HAP-1 (cell line): ENCODE measurements around the gene IRAK1BP1.
"Not testable (repeated sequence)": the region's sequence is repeated elsewhere in the genome, so short reads cannot be mapped to it uniquely, and the experiment has no call there.

Experiments used
- DNase-seq, 2 experiments: peaks; one replicate each; pipeline ENCODE4 v3.0.0-alpha.2; 2016 to 2020; ENCODE audit warnings: low spot score in 2 of 2
- H3K27me3 ChIP-seq: fragments of 250-450 bp; sonication (Bioruptor Pico); 2 replicates; pipeline ENCODE4 v1.5.1; 2020; ENCODE audit warnings: low read depth, mild to moderate bottlenecking, moderate library complexity
- H3K36me3 ChIP-seq: fragments of 250-450 bp; sonication (Bioruptor Pico); replicated peaks from 2 replicates; pipeline ENCODE4 v1.5.1; 2020; ENCODE audit warnings: mild to moderate bottlenecking
- H3K4me1 ChIP-seq: fragments of 250-450 bp; sonication (Bioruptor Pico); 2 replicates; pipeline ENCODE4 v1.5.1; 2020; ENCODE audit warnings: mild to moderate bottlenecking
- H3K4me3 ChIP-seq: fragments of 250-450 bp; sonication (Bioruptor Pico); 2 replicates; pipeline ENCODE4 v1.5.1; 2020; ENCODE audit warnings: mild to moderate bottlenecking, moderate library complexity
- H3K9me3 ChIP-seq: fragments of 250-450 bp; sonication (Bioruptor Pico); 2 replicates; pipeline ENCODE4 v1.5.1; 2020; ENCODE audit warnings: mild to moderate bottlenecking, moderate library complexity
- in situ Hi-C: fragments of 300-500 bp; cut with MboI; formaldehyde crosslinking; loops from 3 replicates; pipeline ENCODE4 v1.14.3; 2020; ENCODE audit warnings: low sequenced_read_pairs, inconsistent platforms, mixed read lengths

The IRAK1BP1 gene

DNA sequence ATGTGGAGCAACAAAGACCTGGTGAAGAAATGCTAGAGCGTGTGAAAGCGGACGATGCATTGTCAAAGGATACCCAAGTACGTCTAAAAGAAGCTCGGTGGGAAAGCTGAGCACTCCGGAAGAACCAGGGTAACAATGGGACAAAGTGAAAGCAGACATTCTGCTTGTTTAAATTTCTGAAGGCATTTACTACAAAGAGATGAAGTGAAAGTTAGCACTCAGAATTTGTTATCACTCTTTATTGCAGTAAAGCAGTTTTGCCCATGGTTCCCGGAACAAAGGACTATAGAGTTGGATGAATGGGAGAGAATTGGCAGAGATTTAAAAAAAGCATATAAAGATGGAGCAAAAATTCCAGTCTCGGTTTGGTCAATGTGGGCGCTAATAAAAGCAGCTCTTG, 12.8 kb upstream of the IRAK1BP1 start:
- Histone ChIP-seq H3K27me3 (no peaks in the 10 kb centered on the region), H3K4me3 (0 out of 2 replicates have a peak overlapping the region, but pooled peaks have one; percentile 4), H3K36me3 (no peaks in the 10 kb centered on the region), H3K9me3 (no peaks in the 10 kb centered on the region), H3K4me1 (peaks cover 64% of the 10 kb centered on the region)
- in situ Hi-C loops: no loop called here
- DNase-seq: peak; percentile 66 to 91

DNA sequence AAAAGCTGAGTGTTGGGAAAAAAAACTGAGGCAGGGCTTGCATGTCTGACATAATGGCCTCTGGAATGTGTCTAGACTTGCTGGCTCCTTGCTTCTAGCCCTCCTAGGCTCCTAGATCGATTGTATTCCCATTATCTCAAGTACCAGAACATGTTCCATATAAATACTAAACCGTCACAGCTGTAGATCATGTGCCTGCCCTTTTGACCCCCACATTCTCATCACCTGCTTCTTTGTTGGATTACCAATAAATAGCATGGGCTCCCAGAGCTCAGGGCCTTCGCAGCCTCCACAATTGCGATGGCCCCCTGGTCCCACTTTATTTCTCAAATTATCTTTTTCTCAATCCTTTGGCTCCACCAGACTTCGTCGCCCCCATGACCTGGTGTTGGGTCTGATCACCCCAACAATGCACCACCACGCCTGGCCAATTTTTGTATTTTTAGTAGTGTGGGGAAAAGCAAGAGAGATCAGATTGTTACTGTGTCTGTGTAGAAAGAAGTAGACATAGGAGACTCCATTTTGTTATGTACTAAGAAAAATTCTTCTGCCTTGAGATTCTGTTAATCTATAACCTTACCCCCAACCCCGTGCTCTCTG, 8.9 kb upstream of the IRAK1BP1 start:
- H3K27me3 ChIP-seq, in situ Hi-C loops, H3K4me3 ChIP-seq, H3K36me3 ChIP-seq, H3K9me3 ChIP-seq: not testable (repeated sequence)
- DNase-seq: peak; percentile 53 to 75
- peaks cover 75% of the 10 kb centered on the region for H3K4me1 ChIP-seq

DNA sequence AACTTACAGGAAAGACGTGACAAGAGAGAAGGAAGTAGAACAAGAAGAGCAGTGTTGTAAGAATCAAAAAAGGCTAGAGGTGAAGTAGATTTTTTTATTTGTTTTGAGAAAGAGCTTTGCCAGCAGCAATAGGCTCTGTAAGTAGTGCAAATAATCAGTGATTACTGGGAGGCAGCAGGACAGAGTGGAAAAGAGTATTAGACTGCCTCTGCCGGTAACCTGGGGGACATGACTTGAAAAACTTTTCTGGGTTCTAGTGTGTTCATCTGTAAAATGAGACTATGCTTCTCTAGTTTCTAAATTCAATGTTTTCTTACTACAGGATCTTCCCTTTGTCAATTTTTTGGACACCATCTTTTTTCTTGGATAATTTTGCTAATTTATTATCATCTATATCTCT, 5.8 kb upstream of the IRAK1BP1 start:
- Histone ChIP-seq H3K36me3 (no peaks in the 10 kb centered on the region), H3K27me3 (no peaks in the 10 kb centered on the region), H3K4me1 (peaks cover 68% of the 10 kb centered on the region), H3K9me3 (no peaks in the 10 kb centered on the region), H3K4me3 (no peak overlapping the region)
- in situ Hi-C loops: no loop called here
- peak; percentile 56 to 70 for DNase-seq

DNA sequence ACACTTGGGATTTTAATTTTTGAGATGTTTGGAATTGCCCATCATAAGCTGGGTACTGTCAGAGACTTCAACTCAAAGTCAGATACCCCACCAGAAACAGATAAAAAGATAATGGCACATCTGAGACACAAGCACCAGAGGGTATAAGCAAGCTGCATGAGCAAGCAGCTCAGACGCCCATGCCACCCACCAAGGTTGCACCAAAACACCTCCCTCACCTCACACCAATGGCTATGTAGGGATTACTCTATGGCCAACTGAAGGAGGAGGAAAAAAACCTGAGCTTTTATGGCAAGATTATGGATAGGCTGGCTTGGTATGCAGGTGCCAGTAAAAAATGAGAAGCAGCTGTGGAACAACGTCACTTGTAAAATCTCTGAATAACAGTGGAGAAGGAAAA, 3.8 kb upstream of the IRAK1BP1 start:
- peaks cover 51% of the 10 kb centered on the region for H3K4me1 ChIP-seq
- in situ Hi-C loops: no loop called here
- no peak overlapping the region for H3K4me3 ChIP-seq
- no peak for DNase-seq
- no peaks in the 10 kb centered on the region for H3K27me3 ChIP-seq
- no peaks in the 10 kb centered on the region for H3K9me3 ChIP-seq
- no peaks in the 10 kb centered on the region for H3K36me3 ChIP-seq

DNA sequence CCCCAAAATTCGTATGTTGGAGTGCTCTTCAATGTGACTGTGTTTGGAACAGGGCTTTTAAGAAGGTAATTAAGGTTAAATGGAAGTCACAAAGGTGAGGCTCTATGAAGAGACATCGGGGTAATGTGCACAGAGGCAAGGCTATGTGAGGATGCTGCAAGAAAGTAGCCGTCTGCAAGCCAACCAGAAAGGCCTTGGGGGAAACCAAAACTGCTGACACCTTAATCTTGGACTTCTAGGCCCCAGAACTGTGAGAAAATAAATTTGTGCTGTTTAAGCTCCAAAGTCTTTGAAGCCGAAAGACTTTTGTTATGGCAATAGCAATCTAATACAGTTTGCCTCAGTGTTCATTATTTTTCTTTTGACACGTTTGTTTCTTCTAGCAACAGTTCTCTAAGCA, 2.4 kb upstream of the IRAK1BP1 start:
- H3K4me3 ChIP-seq: no peak overlapping the region
- no peaks in the 10 kb centered on the region for H3K27me3 ChIP-seq
- no peaks in the 10 kb centered on the region for H3K36me3 ChIP-seq
- peaks cover 51% of the 10 kb centered on the region for H3K4me1 ChIP-seq
- in situ Hi-C loops: no loop called here
- DNase-seq: no peak
- no peaks in the 10 kb centered on the region for H3K9me3 ChIP-seq

DNA sequence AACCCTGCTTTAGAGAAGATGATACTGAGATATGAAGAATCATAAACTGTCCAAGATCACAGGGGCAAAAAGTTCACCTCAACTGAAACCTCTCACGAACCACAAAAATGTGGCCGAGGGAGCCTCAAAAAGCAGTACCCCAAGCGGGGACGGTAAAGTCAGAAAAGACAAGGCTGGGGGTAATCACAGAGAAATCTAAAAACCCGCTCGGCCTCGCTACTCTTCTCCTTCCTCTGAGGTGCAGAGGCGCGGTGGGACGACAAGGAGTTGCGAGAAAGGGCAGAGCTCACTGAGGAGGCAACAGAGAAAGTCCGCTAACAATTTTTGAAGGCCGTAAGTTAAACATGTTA, 356 bp upstream of the IRAK1BP1 start:
- in situ Hi-C loops: no loop called here
- no peaks in the 10 kb centered on the region for H3K27me3 ChIP-seq
- no peaks in the 10 kb centered on the region for H3K9me3 ChIP-seq
- H3K4me3 ChIP-seq: peak overlapping the region; percentile 71
- H3K4me1 ChIP-seq: peaks cover 36% of the 10 kb centered on the region
- H3K36me3 ChIP-seq: peaks cover 4% of the 10 kb centered on the region; the same call in 1 of the 2 replicates
- DNase-seq: no peak

DNA sequence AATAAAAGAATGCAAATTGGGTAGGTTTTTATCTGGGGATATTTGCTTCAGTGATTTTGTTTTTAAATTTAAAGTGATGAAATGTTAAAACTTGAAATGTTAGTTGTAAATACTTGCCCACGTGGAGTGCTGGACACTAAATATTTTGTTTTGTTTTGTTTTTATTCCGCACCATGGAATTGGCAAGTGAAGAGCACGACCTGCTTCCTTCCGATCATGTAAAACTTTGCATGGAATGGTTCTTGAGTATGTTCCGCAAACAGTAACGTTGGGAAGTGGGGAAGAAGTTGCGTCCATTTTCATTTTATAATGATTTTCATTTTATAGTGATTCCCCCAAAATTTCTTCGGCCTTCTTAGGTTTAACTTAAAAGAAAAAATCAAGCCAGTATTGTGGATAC, 765 bp downstream of the IRAK1BP1 start:
- Histone ChIP-seq H3K4me1 (peaks cover 31% of the 10 kb centered on the region), H3K36me3 (peaks cover 4% of the 10 kb centered on the region; the same call in 1 of the 2 replicates), H3K4me3 (peak overlapping the region; percentile 71), H3K9me3 (no peaks in the 10 kb centered on the region), H3K27me3 (no peaks in the 10 kb centered on the region)
- in situ Hi-C loops: no loop called here
- DNase-seq: no peak

DNA sequence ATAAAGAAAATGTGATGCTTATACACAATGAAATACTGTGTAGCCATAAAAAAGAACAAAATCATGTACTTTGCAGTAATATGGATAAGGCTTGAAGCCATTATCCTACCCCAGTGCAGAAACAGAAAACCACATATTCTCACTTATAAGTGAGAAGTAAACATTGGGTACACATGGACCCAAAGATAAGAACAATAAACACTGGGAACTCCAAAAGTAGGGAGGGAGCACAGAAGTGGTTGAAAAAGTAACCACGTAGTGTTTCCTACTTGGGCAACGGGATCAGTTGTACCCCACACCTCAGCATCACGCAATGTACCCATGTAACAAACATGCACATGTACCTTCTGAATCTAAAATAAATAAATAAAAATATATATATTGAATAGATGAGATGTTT, 8.2 kb downstream of the IRAK1BP1 start:
- peaks cover 20% of the 10 kb centered on the region for H3K36me3 ChIP-seq
- DNase-seq: no peak
- no peaks in the 10 kb centered on the region for H3K27me3 ChIP-seq
- 0 out of 2 replicates have a peak, but pooled peaks cover 2% of the 10 kb centered on the region for H3K9me3 ChIP-seq
- H3K4me3 ChIP-seq: no peak overlapping the region
- H3K4me1 ChIP-seq: no peaks in the 10 kb centered on the region
- in situ Hi-C loops: no loop called here

DNA sequence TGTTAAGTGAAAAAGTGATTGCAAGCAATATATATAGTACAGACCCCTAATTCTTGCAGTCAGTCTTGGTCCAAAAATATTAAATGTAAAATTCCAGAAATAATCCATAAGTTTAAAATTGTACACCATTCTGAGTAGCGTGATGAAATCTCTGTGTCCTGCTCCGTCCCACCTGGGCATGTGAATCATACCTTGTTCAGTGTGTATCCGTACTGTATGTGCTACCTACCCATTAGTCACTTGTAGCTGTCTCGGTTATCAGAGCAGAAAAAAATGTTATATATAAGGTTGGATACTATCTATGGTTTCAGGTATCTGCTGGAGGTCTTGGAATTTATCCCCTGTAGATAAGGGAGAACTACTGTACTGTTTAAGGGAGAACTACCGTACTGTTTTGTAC, 16.3 kb downstream of the IRAK1BP1 start:
- Histone ChIP-seq H3K36me3 (peaks cover 16% of the 10 kb centered on the region), H3K9me3 (no peaks in the 10 kb centered on the region), H3K4me3 (no peak overlapping the region), H3K4me1 (no peaks in the 10 kb centered on the region), H3K27me3 (no peaks in the 10 kb centered on the region)
- DNase-seq: no peak
- in situ Hi-C loops: no loop called here

DNA sequence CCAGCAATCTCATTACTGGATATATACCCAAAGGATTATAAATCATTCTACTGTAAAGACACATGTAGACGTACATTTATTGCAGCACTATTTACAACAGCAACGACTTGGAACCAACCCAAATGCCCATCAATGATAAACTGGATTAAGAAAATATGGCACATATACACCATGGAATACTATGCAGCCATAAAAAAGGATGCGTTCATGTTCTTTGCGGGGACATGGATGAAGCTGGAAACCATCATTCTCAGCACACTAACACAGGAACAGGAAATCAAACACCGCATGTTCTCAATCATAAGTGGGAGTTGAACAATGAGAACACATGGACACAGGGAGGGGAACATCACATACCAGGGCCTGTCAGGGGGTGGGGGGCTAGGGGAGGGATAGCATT, 22.6 kb downstream of the IRAK1BP1 start:
- H3K9me3 ChIP-seq, H3K27me3 ChIP-seq, in situ Hi-C loops, H3K4me1 ChIP-seq, H3K4me3 ChIP-seq, DNase-seq: not testable (repeated sequence)
- H3K36me3 ChIP-seq: peaks cover 16% of the 10 kb centered on the region

DNA sequence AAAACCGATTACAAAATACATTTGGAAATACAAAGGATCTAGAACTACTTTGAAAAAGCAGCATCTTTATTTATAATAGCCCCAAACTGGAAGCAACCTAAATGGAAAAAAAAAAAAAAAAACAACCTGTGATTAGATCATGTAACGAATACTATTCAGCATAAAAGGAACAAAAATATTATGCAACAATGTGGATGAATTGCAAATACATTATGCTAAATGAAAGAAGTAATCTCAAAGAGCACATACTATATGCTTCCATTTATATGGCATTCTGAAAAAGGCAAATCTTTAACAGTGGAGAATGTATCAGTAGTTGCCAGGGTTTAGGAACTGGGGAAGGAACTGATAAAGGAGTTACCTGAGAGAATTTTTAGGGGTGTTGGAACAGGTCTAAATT, 28.9 kb downstream of the IRAK1BP1 start:
- in situ Hi-C loops: no loop called here
- Histone ChIP-seq H3K36me3 (no peaks in the 10 kb centered on the region), H3K9me3 (no peaks in the 10 kb centered on the region), H3K4me1 (no peaks in the 10 kb centered on the region), H3K4me3 (no peak overlapping the region), H3K27me3 (no peaks in the 10 kb centered on the region)
- DNase-seq: no peak

DNA sequence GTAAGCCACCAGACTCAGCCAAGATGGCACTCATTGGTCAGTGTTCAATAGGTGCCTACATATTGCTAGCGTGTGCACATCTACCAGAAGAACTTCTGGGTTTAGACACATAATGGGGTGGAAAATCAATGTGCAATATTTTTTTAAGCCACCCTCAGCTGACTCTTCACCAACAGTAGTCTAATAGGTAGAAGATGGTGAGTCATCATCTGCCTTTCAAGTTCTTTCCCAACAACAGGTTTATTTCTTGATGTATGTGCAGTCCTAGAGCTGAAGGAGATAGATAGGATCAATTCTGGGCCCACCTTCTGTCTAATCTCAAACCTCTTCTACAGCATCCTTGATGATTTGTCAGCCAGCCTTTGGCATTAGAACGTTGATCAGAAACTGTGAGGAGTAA, 41.3 kb downstream of the IRAK1BP1 start:
- in situ Hi-C loops: no loop called here
- no peak for DNase-seq
- H3K4me3 ChIP-seq: no peak overlapping the region
- H3K9me3 ChIP-seq: no peaks in the 10 kb centered on the region
- no peaks in the 10 kb centered on the region for H3K4me1 ChIP-seq
- peaks cover 7% of the 10 kb centered on the region for H3K36me3 ChIP-seq
- H3K27me3 ChIP-seq: no peaks in the 10 kb centered on the region

DNA sequence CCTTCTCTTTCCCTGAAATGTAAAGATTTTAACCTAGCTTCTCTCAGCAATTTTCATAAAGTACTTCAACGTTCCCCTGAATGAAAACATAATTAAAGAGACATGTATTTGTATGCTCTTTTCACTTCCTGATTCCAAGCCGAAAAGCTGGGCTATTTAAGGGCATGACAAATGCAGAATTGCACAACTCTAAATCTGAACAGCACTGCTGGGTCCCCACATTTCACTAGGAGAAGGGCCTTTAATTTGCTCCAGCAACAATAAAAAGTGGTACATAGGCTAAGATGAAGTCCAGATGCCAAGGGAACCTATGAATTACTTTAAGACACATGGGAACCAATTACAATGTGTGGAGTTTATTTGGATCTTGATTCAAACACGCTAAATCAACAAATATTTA, 42.0 kb downstream of the IRAK1BP1 start:
- no peak for DNase-seq
- Histone ChIP-seq H3K27me3 (no peaks in the 10 kb centered on the region), H3K9me3 (no peaks in the 10 kb centered on the region), H3K4me1 (no peaks in the 10 kb centered on the region), H3K4me3 (no peak overlapping the region), H3K36me3 (peaks cover 4% of the 10 kb centered on the region; the same call in 1 of the 2 replicates)
- in situ Hi-C loops: no loop called here

DNA sequence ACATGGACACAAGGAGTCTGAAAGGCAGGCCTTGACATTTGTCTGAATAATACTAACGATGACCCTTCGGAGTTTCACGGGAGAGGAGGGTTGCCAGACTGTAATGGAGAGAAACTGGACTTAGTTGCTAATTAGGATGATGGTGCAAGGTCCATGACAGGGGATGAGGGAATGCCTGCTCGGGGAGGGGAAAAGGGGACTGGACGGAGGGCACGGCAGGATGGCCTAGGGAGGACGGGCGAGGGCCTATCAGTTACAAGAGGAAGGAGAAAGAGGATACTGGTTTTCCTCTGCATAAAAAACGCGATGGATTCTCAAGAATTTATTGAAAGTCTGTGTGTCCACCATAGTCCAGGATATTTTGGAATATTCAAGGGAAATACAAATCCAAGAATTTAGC, 42.7 kb downstream of the IRAK1BP1 start:
- Histone ChIP-seq H3K9me3 (no peaks in the 10 kb centered on the region), H3K4me3 (no peak overlapping the region), H3K27me3 (no peaks in the 10 kb centered on the region), H3K4me1 (no peaks in the 10 kb centered on the region), H3K36me3 (peaks cover 4% of the 10 kb centered on the region; the same call in 1 of the 2 replicates)
- no peak for DNase-seq
- in situ Hi-C loops: no loop called here

DNA sequence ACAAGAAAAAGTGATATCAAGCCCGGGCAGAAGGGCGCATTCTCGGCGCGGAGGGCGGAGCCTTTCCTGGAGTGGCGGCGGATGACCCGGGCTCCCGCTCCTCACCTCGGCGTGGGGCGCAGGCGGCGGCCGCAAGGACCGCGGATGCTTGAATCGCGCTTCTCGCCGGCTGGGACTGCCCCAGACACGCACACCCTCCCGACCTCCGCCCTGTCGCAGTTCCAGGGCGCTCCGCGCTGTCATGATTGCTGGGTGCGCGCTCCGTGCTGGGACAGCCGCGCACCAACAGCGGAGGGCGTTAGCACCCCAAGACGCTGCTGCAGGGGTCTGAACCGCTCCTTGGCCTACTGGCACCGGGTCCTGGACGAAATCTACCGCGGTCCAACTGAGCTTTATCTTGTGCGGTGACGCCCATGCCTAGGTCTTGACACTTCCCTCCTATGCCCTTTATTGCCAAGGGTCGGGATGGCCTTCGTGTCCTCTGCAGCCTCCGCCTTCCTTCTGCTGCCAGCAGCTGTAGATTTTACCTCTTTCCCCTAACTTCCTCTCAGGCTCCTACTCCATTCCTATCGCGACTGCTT, 43.3 kb downstream of the IRAK1BP1 start:
- no peak for DNase-seq
- H3K4me1 ChIP-seq: no peaks in the 10 kb centered on the region
- no peak overlapping the region for H3K4me3 ChIP-seq
- H3K9me3 ChIP-seq: no peaks in the 10 kb centered on the region
- in situ Hi-C loops: no loop called here
- no peaks in the 10 kb centered on the region for H3K27me3 ChIP-seq
- H3K36me3 ChIP-seq: peaks cover 4% of the 10 kb centered on the region; the same call in 1 of the 2 replicates
